BJ (cell line): ENCODE results near the gene NCF2. TPM values are rescaled to one million over a fixed set of nuclear protein-coding genes. Genes with fewer than 3 reads are reported as not detected.

Experiments used
- CTCF ChIA-PET: fragments of 350-600 bp; formaldehyde crosslinking; extraction: SDS; loops from one replicate; lab custom pipeline; 2021; ENCODE audit warnings: antibody characterized with exemption, inconsistent platforms; lab: Yijun Ruan, JAX
- POLR2A ChIA-PET: fragments of 300-600 bp; sonication (Branson Sonifier 250); formaldehyde crosslinking; extraction: SDS; loops from one replicate; lab custom pipeline; 2021; ENCODE audit warnings: antibody characterized with exemption; lab: Charles Lee
- DNase-seq: peaks from one replicate; pipeline ENCODE4 v3.0.0-alpha.2; 2011; ENCODE audit warnings: low read depth
- H3K27me3 ChIP-seq: 2 replicates; pipeline ENCODE4 v1.6.0; 2011; ENCODE audit warnings: low read length; ENCODE audit not compliant: control insufficient read depth, insufficient read depth
- H3K36me3 ChIP-seq: 2 replicates; pipeline ENCODE4 v1.5.1; 2011; ENCODE audit warnings: low read length; ENCODE audit not compliant: control insufficient read depth, insufficient read depth
- H3K4me3 ChIP-seq: 2 replicates; pipeline ENCODE4 v1.5.1; 2011; ENCODE audit warnings: low read depth, mild to moderate bottlenecking, control low read depth, low read length
- polyA plus RNA-seq: library from polyadenylated mRNA; depleted of rRNA; stranded (reverse); fragments of >200 nt; gene quantifications from 2 replicates; pipeline ENCODE4 v1.2.3, GENCODE V29; 2011
- TF ChIP-seq, protein P1 (sequence below): IDR thresholded peaks from 2 replicates; pipeline ENCODE4 v1.5.1; 2011; ENCODE audit warnings: low read depth, mild to moderate bottlenecking, control low read depth, inconsistent platforms, low read length, moderate library complexity; ENCODE audit not compliant: insufficient read depth

The NCF2 gene
- polyA plus RNA-seq, 1 experiment: 2.0 TPM

DNA sequence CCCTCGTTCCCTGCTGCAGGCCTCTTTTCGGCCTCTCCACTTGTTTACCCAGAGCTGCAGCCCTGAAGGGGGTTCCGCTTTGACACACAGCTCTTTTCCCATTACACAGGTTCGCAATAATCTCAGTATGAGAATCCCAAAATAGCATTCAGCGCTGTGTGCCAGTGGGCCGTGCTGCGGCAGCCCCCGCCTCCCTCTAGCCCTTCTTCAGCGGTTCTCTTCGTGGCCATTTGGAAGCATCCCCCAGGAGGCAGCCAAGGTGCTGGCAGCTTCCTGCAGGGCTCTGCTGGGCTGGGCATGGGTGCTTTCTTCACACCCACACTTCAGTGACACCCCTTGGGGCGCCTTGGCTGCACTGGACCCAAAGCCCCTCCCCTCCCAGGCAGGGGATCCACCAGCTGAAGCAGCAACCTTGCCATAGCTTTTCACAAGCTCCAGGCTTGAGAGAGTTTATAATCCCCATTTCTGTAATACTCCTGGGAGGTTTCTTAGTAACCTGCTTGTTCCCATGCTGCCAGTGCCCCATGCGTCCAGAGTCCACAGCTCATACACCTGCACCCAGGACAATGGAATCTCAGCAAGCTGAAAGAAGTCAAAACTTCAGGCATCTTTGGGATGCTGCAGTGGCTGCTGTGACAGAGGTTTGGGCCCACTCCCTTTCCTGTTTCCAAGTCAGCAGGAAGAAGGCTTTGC, 8.1 kb downstream of the NCF2 start:
- POLR2A ChIA-PET: no interaction called here

DNA sequence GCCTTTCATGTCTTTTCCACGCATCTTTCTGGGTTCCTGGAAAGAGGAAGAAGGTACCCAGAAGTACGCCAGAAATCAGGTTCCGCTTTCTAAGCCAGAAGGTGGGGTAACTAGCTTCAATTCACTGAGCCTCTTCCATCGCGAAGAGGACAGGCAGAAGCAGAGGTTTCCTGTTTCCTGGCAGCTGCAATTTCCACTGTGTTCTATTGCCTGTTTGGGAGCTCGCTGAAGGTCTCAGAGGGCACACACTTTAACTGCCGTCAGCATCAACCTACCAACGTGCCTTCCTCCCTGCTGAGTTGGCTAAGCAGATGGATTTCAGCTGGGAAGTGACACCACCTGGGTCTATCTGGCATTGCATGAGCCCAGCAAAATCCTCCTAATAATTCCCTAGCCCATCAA, 10.0 kb downstream of the NCF2 start:
- Histone ChIP-seq H3K4me3 (no peak overlapping the region), H3K27me3 (no peaks in the 10 kb centered on the region; the same call in 1 of the 2 replicates), H3K36me3 (no peaks in the 10 kb centered on the region)
- TF ChIP-seq, protein P1, sequence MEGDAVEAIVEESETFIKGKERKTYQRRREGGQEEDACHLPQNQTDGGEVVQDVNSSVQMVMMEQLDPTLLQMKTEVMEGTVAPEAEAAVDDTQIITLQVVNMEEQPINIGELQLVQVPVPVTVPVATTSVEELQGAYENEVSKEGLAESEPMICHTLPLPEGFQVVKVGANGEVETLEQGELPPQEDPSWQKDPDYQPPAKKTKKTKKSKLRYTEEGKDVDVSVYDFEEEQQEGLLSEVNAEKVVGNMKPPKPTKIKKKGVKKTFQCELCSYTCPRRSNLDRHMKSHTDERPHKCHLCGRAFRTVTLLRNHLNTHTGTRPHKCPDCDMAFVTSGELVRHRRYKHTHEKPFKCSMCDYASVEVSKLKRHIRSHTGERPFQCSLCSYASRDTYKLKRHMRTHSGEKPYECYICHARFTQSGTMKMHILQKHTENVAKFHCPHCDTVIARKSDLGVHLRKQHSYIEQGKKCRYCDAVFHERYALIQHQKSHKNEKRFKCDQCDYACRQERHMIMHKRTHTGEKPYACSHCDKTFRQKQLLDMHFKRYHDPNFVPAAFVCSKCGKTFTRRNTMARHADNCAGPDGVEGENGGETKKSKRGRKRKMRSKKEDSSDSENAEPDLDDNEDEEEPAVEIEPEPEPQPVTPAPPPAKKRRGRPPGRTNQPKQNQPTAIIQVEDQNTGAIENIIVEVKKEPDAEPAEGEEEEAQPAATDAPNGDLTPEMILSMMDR: peak; percentile 23; the same call in 1 of the 2 replicates
- ChIA-PET POLR2A (interaction anchor here (0.6 kb wide), 1 partner anchor 74 kb away, joined by 10 read pairs; no protein-coding TSS in a partner anchor), CTCF (interaction anchor here (1.0 to 1.8 kb wide), 2 partner anchors 9 to 12 kb away, joined by 4 to 5 read pairs; no protein-coding TSS in a partner anchor)
- DNase-seq: no peak

More for the DNA sequence above, 8.1 kb downstream of the NCF2 start:
- H3K4me3 ChIP-seq: no peak overlapping the region
- no peaks in the 10 kb centered on the region; the same call in 1 of the 2 replicates for H3K27me3 ChIP-seq
- TF ChIP-seq, protein P1: no peak
- CTCF ChIA-PET: interaction anchor here (1.2 kb wide), 1 partner anchor 9 kb away, joined by 6 read pairs; no protein-coding TSS in a partner anchor
- no peak for DNase-seq
- H3K36me3 ChIP-seq: no peaks in the 10 kb centered on the region

DNA sequence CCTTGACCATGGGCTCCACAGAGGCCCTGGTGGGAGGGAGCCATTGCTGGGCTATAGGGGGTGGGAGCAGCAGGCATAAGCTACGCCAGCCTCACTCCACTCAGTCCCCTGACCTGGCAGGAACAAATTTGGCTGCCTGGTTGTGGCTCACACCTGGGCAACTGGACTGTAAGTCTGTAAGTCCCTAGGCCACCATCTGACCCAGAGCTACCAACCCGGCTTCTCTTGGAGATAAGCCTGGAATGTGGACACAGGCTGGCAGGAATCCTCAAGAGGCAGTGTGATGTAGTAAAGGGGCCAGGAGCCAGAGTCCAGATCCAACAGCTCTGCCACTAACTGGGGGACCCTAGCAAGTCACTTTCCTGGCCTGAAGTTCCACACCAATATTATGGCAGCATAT, 11.4 kb downstream of the NCF2 start:
- TF ChIP-seq, protein P1: no peak
- Histone ChIP-seq H3K4me3 (no peak overlapping the region), H3K27me3 (no peaks in the 10 kb centered on the region; the same call in 1 of the 2 replicates), H3K36me3 (no peaks in the 10 kb centered on the region)
- no peak for DNase-seq
- POLR2A ChIA-PET: no interaction called here
- CTCF ChIA-PET: interaction anchor here (0.6 to 1.8 kb wide), 4 partner anchors 8 to 34 kb away, joined by 3 to 5 read pairs (median 4); no protein-coding TSS in a partner anchor

DNA sequence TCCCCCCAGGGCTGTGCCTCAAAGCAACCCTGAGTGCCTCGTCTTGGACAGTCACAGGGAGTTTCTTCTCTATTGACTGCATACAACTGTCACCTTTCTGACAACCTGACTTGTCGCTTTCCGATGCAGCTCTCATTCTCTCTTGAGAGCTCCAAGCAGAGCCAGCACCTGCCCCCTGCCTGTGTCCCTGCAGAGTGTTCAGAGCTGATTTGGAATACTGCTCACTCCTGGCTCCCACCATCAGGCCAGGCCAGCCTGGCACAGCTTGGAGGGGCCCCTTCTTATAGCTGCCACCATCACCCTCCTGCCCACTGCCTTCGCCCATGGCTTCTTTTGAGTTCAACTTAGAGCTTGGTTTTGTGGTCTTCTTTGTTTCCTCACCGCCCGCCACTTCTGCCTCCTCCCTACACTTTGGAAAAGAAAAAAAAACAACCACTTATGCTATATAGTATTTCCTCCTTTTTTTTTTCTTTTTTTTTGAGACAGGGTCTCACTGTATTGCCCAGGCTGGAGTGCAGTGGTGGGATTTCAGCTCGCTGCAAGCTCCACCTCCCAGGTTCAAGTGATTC, 12.3 kb downstream of the NCF2 start:
- ChIA-PET CTCF (interaction anchor here (1.0 to 1.1 kb wide), 2 partner anchors 8 to 15 kb away, joined by 3 to 4 read pairs; no protein-coding TSS in a partner anchor), POLR2A (no interaction called here)
- TF ChIP-seq, protein P1: no peak

DNA sequence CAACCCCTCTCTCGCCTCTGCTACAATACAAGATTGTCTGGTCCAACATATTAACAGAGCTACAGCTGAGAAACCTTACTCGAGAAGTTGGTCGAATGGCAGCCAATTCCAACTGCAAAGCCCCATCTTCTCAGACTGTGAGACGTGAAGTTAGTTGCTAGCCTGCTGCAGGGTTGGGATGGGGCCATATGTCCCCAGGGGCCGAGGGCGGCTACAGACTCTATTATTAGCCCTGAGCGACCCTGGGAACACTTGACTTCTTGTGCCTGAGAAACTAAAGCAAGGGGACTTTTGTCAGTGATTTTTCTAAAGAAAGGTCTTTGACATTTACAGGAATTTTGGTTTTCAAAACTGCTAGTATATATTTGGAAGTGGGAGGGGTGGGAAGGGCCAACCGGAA, 13.7 kb downstream of the NCF2 start:
- TF ChIP-seq, protein P1: no peak
- DNase-seq: no peak
- Histone ChIP-seq H3K4me3 (no peak overlapping the region), H3K36me3 (no peaks in the 10 kb centered on the region), H3K27me3 (no peaks in the 10 kb centered on the region; the same call in 1 of the 2 replicates)
- ChIA-PET POLR2A (no interaction called here), CTCF (no interaction called here)

More for the DNA sequence above, 12.3 kb downstream of the NCF2 start:
- Histone ChIP-seq H3K36me3 (no peaks in the 10 kb centered on the region), H3K27me3 (no peaks in the 10 kb centered on the region; the same call in 1 of the 2 replicates), H3K4me3 (no peak overlapping the region)
- no peak for DNase-seq
